Smooth muscle cell of the coronary artery (primary cell): ENCODE results near the gene FUT2. TPM values are rescaled to one million over a fixed set of nuclear protein-coding genes. Genes with fewer than 3 reads are reported as not detected.

Experiments
- total RNA-seq: library from RNA; depleted of rRNA; stranded (reverse); fragments of >200 nt; gene quantifications from 2 replicates; pipeline ENCODE4 v1.2.3, GENCODE V29; 2014; ENCODE audit warnings: low replicate concordance

Gene FUT2
- total RNA-seq = not detected in 2 replicates

GRCh38 chr19:48695743-48696352 lies at the start of gene FUT2:
FUT2 (plus strand) TSS chr19:48695971; CDS start chr19:48702957, 6,986 bp downstream.

GRCh38 chr19:48646001-48646721 lies 49.6 kb upstream of the FUT2 start, which contains the start of gene CA11:
CA11 (minus strand) TSS chr19:48646187; CDS start chr19:48645632, 555 bp downstream.

GRCh38 chr19:48672994-48673393 lies 22.8 kb upstream of the FUT2 start, which contains the start of gene NTN5:
NTN5 (minus strand) TSS chr19:48673017; CDS start chr19:48670986, 2,031 bp downstream.

DNA sequence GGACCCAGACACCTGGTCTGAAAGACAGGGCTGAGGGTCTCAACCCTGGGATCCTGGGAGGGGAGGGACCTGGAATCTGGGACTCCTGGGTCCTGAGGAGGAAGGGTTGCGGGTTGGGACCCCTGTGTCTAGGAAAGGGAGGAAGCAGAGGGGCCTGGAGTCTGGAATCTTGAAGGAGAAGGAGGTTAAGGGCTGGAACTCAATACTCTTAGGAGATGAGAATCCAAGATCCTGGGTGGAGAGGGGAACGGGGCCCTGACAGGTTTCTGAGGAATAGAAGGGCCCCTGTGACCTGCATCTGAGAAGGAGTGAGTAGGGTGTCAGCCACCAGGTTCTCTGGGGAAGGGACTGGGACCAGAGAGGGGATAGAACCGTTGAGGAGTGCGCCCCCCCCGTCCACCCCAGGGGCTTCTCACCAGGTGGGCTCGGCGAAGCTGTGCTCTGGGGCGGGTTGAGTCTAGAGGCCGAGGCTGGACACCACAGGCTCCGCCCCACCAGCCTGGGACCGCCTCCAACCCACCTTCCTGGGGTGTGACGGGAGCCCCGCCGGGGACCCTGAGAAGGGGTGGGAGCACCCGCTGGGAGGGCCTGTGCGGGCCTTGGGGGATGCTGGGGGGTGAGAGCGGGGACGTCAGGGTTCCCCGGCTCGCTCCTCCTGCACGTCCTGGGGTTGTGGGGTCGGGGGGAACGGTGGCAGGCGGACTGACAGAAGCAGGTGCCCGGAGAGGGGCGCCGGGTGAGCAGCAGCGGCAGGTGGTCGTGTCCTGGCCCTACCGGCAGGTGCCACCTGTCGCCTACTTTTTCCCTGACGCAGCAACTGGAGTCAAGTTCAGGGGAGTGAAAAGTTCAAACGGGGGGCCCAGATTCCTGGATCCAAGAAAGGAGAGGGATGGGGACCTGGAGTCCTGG lies 23.7 kb downstream of the FUT2 start, which contains the start of gene MAMSTR:
Gene MAMSTR, minus strand, starts transcription at position 463 of the 909 bp plus-strand sequence. CDS start 694 bp downstream, outside the sequence.

DNA sequence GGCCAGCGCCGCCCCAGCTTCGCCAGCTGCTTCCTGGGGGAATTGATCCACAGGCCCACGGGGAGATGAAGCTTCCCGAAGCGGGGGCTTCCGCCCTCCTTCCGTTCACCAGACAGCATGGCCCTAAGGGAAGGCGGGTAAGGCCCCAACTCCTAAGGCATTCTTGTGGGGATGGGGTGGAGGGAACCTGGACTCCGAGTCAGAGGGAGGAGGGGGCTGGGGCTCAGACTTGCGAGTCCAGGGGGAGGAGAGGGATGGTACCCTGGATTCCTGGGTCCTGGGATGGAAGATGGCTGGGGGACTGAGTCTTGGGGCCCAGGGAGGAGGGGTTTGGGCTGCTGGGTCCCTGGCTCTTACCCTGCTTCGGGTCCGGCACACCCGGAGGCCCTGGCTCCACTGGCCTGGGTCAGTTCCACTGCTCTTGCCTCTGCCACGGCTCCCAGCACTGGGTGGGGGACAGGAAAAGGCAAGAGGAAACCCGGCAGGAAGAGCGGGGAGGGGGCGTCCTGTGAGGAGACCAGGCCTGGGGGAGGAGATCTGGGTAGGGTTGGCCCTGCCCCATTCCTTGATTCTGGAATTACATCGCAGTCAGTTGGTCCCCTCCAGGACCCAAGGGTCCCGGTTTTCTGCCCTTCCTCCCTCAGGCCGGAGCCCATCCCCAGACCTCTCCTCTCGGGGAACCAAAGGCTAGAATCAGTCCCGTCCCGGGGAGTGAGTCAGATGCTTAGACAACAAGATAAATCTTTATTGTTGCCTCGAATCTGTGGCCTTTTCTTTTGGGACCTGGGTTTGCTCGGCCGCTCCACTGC lies 44.6 kb downstream of the FUT2 start, which contains the start of gene RASIP1:
Gene RASIP1, minus strand, starts transcription at position 447 of the 809 bp plus-strand sequence. Its CDS starts 328 bp downstream, at position 119.

DNA sequence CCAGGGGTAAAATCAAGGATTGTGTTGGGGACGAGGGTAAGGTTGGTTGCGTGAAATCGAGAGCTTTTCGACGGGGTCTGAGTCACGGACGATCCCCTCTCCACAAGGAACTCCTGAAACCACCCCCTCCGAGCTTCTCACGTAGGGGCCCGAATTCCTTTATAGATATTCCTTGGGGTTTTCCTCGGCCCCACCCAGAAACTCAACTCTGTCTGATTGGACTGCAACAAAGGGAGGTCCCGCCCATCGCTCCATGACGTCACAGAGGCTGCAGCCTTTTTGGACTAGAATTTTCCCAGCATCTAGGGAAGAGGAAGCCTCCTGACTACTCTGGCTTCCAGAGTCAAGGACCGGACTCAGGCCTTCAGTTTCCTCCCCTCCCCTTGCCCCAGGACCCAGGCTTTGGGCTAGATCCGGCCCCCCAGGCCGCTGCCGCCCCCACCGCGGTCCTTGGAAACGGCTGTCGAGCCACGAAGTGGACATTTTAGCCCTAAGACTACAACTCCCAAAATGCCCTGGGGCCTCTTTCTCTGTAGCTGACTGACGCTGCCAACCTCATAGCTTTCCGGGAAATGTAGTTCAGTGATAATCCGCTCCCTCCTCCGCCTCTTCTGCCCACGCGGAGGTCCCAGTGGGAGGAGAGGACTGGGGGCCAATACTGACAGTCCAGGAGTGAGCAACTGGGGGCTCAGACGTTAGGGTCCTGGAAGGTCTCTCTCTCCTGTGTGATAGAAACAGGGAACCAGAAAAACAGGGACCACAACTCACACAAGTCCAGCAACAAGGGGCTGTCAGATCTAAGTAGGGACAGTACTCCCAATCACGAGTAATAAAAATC lies 51.2 kb downstream of the FUT2 start, which contains the start of gene IZUMO1:
Gene IZUMO1, minus strand, starts transcription at position 172 of the 838 bp plus-strand sequence. CDS start 1,050 bp downstream, outside the sequence.

DNA sequence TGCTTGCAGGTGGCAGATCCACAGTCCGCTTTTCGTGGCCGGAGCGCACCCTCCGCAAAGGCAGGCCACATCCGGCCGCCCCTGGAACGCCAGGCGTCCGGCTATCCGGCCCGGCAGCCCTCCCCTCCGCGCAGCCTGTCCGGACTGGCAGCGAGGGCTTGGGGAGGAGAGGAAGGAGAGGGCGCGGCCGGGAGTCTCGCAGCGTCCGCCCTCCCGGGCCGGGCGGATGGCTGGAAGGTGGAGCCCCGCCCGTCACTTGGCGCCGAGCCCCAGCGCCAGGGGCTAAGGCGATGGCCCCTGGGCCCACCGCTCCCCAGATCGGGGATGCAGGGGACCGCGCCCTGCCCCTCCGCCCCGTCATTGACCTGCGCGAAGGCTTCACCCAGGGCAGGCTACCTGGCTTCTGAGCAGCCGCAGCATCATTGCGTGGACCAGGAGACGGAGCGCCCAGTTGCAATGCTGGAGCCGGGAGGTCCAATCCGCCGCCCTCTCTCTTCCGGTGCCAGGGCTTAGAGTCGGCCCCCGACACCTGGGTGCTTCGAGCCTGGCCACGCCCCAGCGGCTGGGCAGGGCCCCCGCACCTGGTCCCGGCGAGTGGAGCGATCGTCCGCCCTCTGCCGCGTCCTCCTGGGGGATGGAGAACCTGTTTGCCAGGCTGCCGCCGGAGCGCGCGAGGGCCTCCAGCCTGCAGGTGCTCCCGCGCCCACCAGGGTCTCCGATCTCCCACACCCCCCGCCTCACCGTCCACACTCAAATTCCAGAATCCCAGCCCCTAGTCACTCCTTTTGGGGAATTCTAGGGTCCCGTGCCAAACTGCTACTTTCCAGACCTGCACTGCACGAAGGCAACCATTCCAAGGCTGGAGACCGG lies 57.0 kb downstream of the FUT2 start, which contains the start of gene FUT1:
Gene FUT1, minus strand, starts transcription at position 146 of the 870 bp plus-strand sequence. CDS start 1,360 bp downstream, outside the sequence.

DNA sequence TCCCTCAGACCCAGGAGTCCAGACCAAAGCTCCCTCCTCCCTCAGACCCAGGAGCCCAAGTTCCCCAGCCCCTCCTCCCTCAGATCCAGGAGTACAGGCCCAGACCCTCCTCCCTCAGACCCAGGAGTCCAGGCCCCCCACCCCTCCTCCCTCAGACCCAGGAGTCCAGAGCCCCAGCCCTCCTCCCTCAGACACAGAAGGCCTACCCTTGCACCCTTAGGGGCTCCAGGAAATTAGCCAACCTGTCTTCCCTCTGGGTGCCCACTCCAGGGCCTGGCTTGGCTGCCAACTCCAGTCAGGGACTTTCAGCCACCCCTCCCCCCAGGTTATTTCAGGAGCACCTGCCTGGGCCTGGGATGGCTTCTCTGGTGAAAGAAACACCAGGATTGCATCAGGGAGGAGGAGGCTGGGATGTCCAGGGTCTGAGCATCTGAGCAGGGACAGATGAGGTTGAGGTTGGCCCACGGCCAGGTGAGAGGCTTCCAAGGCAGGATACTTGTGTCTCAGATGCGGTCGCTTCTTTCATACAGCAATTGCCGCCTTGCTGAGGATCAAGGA lies 59.4 kb downstream of the FUT2 start, which contains the start of gene FGF21:
Gene FGF21, plus strand, starts transcription at position 441 of the 558 bp plus-strand sequence. CDS start 713 bp downstream, outside the sequence.

Other genes starting within 250 kb of the FUT2 start
- 17.8 and 22.5 TPM in 2 replicates for gene GRWD1, start 250.0 kb upstream of the FUT2 start, total RNA-seq
- gene KCNJ14, start 240.4 kb upstream of the FUT2 start, total RNA-seq = 0.23 and 0.59 TPM in 2 replicates
- 25.4 and 51.5 TPM in 2 replicates for gene CYTH2, start 226.6 kb upstream of the FUT2 start, total RNA-seq
- gene LMTK3, start 184.1 kb upstream of the FUT2 start, total RNA-seq = under 0.01 and 0.08 TPM in 2 replicates
- 0.12 and 0.23 TPM in 2 replicates for gene SULT2B1, start 143.8 kb upstream of the FUT2 start, total RNA-seq
- gene SPACA4, start 89.2 kb upstream of the FUT2 start, total RNA-seq = not detected in 2 replicates
- gene FAM83E, start 80.9 kb upstream of the FUT2 start, total RNA-seq = 0.38 TPM in 1 of 2 replicates, not detected in the other
- 1,963 and 2,996 TPM in 2 replicates for gene RPL18, start 76.8 kb upstream of the FUT2 start, total RNA-seq
- 3.3 and 4.4 TPM in 2 replicates for gene SPHK2, start 76.5 kb upstream of the FUT2 start, total RNA-seq
- 2.8 and 8.1 TPM in 2 replicates for gene DBP, start 58.6 kb upstream of the FUT2 start, total RNA-seq
- gene CA11, start 49.8 kb upstream of the FUT2 start, total RNA-seq = 1.1 and 4.0 TPM in 2 replicates
- gene NTN5, start 23.0 kb upstream of the FUT2 start, total RNA-seq = under 0.01 and 0.08 TPM in 2 replicates
- 0.12 and 0.30 TPM in 2 replicates for gene MAMSTR, start 23.8 kb downstream of the FUT2 start, total RNA-seq
- gene RASIP1, start 44.6 kb downstream of the FUT2 start, total RNA-seq = 0.30 and 0.59 TPM in 2 replicates
- gene IZUMO1, start 50.9 kb downstream of the FUT2 start, total RNA-seq = not detected in 2 replicates
- gene FUT1, start 56.7 kb downstream of the FUT2 start, total RNA-seq = under 0.01 and 0.68 TPM in 2 replicates
- not detected in 2 replicates for gene FGF21, start 59.6 kb downstream of the FUT2 start, total RNA-seq
- gene BCAT2, start 115.1 kb downstream of the FUT2 start, total RNA-seq = 24.1 and 34.1 TPM in 2 replicates
- gene HSD17B14, start 140.5 kb downstream of the FUT2 start, total RNA-seq = 5.3 and 8.8 TPM in 2 replicates
- gene PLEKHA4, start 172.6 kb downstream of the FUT2 start, total RNA-seq = 8.3 and 20.7 TPM in 2 replicates
- 37.8 and 59.0 TPM in 2 replicates for gene PPP1R15A, start 176.4 kb downstream of the FUT2 start, total RNA-seq
- gene TULP2, start 202.8 kb downstream of the FUT2 start, total RNA-seq = 0.08 and 0.59 TPM in 2 replicates
- 113 and 238 TPM in 2 replicates for gene NUCB1, start 204.3 kb downstream of the FUT2 start, total RNA-seq
- gene DHDH, start 237.7 kb downstream of the FUT2 start, total RNA-seq = 0.38 and 0.82 TPM in 2 replicates